ENCODE data around the gene ZNF19. TPM values are rescaled to one million over a fixed set of nuclear protein-coding genes. Genes with fewer than 3 reads are reported as not detected.

The ZNF19 gene
- polyA plus RNA-seq, 2 of the 4 experiments (the other 2 are of a cell fraction), result 2.4 to 3.9 TPM

GRCh38 chr16:71515026-71515425, 25.9 kb upstream of the ZNF19 start:
- TF ChIP-seq, protein P1, sequence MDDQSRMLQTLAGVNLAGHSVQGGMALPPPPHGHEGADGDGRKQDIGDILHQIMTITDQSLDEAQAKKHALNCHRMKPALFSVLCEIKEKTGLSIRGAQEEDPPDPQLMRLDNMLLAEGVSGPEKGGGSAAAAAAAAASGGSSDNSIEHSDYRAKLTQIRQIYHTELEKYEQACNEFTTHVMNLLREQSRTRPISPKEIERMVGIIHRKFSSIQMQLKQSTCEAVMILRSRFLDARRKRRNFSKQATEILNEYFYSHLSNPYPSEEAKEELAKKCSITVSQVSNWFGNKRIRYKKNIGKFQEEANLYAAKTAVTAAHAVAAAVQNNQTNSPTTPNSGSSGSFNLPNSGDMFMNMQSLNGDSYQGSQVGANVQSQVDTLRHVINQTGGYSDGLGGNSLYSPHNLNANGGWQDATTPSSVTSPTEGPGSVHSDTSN (IDR thresholded peaks at IDR 0.05), result no peak
- TF ChIP-seq ATOH8 (CRISPR knock-in tag; IDR thresholded peaks at IDR 0.05; ENCODE audit: low read depth) (no peak), MAZ (IDR thresholded peaks at IDR 0.05; ENCODE audit: borderline replicate concordance, low read depth, low read length) (no peak), PHF8 (IDR thresholded peaks at IDR 0.05; ENCODE audit: borderline replicate concordance, low read depth) (no peak), SREBF2 (IDR thresholded peaks at IDR 0.05) (no peak), JUN (IDR thresholded peaks at IDR 0.05) (no peak), HOXB5 (CRISPR knock-in tag; IDR thresholded peaks at IDR 0.05) (no peak), SMC3 (IDR thresholded peaks at IDR 0.05) (no peak), ESRRA (IDR thresholded peaks at IDR 0.05; ENCODE audit: borderline replicate concordance, low read length) (no peak), RCOR1 (IDR thresholded peaks at IDR 0.05; ENCODE audit: low read depth, low read length) (no peak), KDM1A (IDR thresholded peaks at IDR 0.05; ENCODE audit: low read depth) (no peak), ZNF302 (CRISPR knock-in tag; IDR thresholded peaks at IDR 0.05) (no peak), BHLHE40 (IDR thresholded peaks at IDR 0.05; ENCODE audit: low read depth, low read length) (no peak), HEYL (CRISPR knock-in tag; IDR thresholded peaks at IDR 0.05) (no peak), CHD2 (IDR thresholded peaks at IDR 0.05; ENCODE audit: low read length, partially characterized antibody) (no peak), ZSCAN20 (CRISPR knock-in tag; IDR thresholded peaks at IDR 0.05) (no peak), RFX5 (IDR thresholded peaks at IDR 0.05) (no peak), FOXS1 (CRISPR knock-in tag; IDR thresholded peaks at IDR 0.05) (no peak)
- TF ChIP-seq, protein P2, sequence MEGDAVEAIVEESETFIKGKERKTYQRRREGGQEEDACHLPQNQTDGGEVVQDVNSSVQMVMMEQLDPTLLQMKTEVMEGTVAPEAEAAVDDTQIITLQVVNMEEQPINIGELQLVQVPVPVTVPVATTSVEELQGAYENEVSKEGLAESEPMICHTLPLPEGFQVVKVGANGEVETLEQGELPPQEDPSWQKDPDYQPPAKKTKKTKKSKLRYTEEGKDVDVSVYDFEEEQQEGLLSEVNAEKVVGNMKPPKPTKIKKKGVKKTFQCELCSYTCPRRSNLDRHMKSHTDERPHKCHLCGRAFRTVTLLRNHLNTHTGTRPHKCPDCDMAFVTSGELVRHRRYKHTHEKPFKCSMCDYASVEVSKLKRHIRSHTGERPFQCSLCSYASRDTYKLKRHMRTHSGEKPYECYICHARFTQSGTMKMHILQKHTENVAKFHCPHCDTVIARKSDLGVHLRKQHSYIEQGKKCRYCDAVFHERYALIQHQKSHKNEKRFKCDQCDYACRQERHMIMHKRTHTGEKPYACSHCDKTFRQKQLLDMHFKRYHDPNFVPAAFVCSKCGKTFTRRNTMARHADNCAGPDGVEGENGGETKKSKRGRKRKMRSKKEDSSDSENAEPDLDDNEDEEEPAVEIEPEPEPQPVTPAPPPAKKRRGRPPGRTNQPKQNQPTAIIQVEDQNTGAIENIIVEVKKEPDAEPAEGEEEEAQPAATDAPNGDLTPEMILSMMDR (IDR thresholded peaks at IDR 0.05), result no peak
- DNase-seq (ENCODE audit: low read depth in 1 of 2, low spot score in 1 of 2) (no peak), FAIRE-seq (no peak), ATAC-seq (no peak)
- Histone ChIP-seq H3K27ac (no peak overlapping the region), H3K4me2 (no peak overlapping the region), H3K9me3 (no peaks in the 10 kb centered on the region), H3K4me3 (no peak overlapping the region), H3K4me1 (no peaks in the 10 kb centered on the region)
- WGBS (ENCODE audit: missing lambda C conversion rate), result 14% methylated on average over 3 of the region's 3 CpGs
- CTCF ChIA-PET, result interaction anchor here (2.2 kb wide), 1 partner anchor 16 kb away, joined by 8 read pairs; no protein-coding TSS in a partner anchor
- POLR2A ChIA-PET, result no interaction called here

- no peaks in the 10 kb centered on the region for H3K9me3 ChIP-seq
- no peak overlapping the region for H3K27ac ChIP-seq
- H3K4me1 ChIP-seq, result no peaks in the 10 kb centered on the region
- CTCF ChIA-PET, result interaction anchor here (1.4 to 2.2 kb wide), 2 partner anchors 16 to 102 kb away, joined by 4 to 8 read pairs; no protein-coding TSS in a partner anchor
- no peak for ATAC-seq
- no peak overlapping the region for H3K4me2 ChIP-seq
- no peak overlapping the region for H3K4me3 ChIP-seq
- WGBS (ENCODE audit: missing lambda C conversion rate), result 58% methylated on average over 7 of the region's 7 CpGs
- TF ChIP-seq, protein P3, sequence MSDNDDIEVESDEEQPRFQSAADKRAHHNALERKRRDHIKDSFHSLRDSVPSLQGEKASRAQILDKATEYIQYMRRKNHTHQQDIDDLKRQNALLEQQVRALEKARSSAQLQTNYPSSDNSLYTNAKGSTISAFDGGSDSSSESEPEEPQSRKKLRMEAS (IDR thresholded peaks at IDR 0.05), result no peak
- TF ChIP-seq HMGXB4 (CRISPR knock-in tag; IDR thresholded peaks at IDR 0.05; ENCODE audit: borderline replicate concordance) (no peak), HES2 (IDR thresholded peaks at IDR 0.05) (no peak), FOSL2 (IDR thresholded peaks at IDR 0.05) (no peak), FOSL2 (CRISPR knock-in tag; IDR thresholded peaks at IDR 0.05) (no peak)
- no peak for DNase-seq (ENCODE audit: low read depth in 1 of 2, low spot score in 1 of 2)
- POLR2A ChIA-PET, result no interaction called here
- FAIRE-seq, result no peak
Measured at GRCh38 chr16:71514476-71514875, 25.4 kb upstream of the ZNF19 start.
